GM12874 (cell line): Measurements from ENCODE around the gene OPN3.

ENCODE experiments used
- CTCF ChIP-seq: IDR thresholded peaks from 2 replicates; pipeline ENCODE4 v1.5.1; 2011; ENCODE audit warnings: low read depth, mild to moderate bottlenecking, control low read depth, low read length, moderate library complexity; ENCODE audit not compliant: insufficient read depth

The OPN3 gene

DNA sequence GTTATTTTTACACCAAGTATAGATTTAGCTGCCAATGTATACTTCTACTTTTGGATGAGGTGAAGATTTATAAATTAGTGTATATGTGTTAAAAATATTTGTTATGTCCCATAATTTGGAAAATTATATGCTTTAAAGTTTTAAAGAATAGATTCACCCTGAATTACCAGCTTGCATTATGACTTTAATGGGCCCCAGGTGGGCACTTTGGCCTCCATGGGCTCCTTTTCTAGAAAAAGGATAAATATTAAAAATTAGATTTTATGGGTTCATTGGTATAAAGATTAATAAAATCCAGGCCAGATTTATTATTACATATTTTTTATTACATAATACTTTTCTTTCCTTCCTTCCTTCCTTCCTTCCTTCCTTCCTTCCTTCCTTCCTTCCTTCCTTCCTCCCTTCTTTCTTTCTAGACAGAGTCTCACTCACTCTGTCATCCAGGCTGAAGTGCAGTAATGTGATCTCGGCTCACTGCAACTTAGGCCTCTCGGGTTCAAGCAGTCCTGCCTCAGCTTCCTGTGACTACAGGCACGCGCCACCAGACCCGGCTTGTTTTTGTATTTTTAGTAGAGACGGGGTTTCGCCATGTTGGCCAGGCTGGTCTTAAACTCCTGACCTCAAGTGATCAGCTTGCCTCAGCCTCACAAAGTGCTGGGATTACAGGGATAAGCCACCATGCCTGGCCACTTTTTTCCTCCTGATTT lies 86.1 kb downstream of the OPN3 start:
- no peak for TF ChIP-seq CTCF

DNA sequence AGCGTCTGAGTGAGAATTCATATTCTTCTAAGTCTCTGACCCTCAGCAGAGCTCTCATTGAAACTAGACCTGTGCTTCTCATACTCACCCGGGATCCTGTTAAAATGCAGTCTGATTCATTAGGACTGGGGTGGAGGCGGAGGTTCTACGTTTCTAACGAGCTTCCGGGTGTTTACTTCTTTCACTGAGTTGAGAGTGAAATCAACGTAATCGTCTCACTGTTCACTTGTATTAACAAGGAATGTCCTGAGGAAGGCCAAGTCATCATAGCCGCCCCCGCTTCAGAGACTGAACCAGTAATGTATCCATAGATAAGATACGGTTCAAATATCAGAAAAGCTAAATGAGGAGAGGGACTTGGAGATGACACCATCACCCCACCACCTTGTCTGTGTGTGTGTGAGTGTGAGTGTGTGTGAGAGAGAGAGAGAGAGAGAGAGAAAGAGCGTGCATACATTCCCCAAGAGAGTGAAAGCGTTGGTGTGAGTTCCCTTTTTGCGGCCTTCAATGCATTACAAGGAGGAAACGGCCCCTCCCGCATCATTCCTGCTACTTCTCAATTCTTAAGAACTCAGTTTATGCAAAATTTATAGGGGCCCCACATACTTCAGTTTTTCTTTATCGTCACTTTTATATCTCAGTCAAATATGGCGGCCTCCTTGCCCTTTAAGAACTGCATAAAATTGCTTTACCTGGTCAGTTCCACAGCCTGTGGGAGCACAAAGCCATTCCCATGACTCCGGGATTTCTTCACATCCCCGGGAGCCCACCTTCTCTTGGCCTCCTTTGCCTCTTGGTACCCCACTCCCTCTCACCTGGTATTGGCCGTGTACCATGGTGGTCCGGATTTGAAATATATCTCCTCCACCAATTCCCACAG lies 88.2 kb downstream of the OPN3 start:
- no peak for TF ChIP-seq CTCF

DNA sequence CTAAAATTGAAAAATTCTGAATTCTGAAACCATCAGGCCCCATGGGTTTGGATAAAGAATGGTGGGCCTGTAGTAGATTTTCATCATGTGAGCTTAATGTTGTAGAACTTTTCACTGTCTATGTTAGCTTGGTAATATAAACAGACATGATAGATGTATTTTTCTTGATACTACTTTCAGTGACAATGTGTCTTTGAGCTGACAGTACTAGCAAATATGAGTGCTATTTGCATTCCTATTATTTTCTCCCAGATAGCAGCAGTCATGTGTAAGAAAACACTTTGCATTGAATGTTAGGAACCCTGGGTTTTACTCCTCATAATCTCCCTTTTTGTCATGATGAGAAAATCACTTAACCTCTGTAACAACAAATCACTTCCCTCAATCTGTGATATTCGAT lies 89.9 kb downstream of the OPN3 start:
- no peak for TF ChIP-seq CTCF

- TF ChIP-seq CTCF, result no peak
These were observed 92.2 kb downstream of the OPN3 start for GRCh38 chr1:241548008-241548407.
